COLO829 (cell line): Measurements from ENCODE around the gene HSPA9.

Source experiments
- DNase-seq: peaks from one replicate; pipeline ENCODE4 v3.0.0; 2012; ENCODE audit warnings: low spot score

Gene HSPA9

DNA sequence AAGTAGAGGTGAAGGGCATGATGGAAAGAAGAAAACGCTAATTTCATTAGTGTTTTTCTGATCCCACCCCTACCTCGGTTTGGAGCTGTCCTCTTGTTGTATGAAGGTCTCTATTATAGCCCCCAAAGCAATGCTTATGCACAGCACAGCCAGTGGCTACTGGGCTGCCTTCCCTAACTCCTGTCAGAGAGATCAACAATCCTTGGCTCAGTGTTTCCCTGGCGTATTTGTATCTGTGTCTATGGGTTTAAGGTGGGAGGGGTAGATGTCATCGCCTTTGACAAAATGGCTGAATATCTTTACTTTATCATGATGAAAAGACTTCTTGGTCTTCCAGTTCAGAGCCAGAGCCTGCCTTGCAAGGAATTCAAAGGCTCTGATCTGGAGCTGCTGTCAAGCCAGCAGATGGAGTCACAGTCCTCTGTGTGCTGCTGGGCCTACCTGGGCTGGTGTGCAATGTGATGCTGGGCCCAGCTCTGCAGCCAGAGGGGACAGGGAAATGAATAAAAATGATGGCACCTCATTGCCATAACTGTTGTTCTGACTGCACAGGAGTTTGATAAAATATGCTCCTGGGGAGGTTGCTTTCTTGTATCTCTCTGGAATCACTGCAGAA is 20.1 kb upstream of the HSPA9 start:
- no peak for DNase-seq

GRCh38 chr5:138594305-138595058 is 19.3 kb upstream of the HSPA9 start:
- DNase-seq = no peak

DNA sequence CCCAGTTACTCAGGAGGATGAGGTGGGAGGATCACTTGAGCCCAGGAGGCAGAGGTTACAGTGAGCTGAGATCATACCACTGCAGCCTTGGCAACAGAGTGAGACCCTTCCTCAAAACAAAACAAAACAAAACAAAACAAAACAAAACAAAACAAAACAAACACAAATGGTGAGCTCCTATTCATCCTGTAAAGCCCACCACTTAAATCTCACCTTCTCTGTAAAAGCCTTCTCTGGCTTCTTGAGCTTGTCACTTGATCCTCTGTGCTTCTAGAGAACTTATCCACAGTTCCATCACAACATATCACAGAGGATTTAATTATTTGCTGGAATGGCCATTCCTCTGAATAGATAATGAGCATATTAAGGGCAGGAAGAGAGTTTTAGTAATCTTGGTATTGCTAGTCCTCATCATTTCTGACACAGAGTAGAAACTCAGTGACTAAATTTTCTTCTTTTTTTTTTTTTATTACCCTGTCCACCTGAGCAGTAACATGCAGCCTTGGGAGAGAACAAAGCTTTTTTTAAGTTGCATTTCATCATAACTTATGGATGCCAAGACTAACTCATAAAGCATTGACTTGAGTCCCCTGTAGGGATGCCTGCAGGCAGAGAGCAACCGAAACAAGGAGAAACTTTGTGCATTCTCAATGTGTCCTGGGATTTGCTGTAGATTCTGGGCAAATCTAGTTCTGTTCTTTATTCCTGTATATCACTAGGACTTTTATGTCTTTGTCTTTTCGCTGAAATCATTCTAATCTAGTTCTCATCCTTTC is 13.0 kb upstream of the HSPA9 start:
- DNase-seq = no peak

DNA sequence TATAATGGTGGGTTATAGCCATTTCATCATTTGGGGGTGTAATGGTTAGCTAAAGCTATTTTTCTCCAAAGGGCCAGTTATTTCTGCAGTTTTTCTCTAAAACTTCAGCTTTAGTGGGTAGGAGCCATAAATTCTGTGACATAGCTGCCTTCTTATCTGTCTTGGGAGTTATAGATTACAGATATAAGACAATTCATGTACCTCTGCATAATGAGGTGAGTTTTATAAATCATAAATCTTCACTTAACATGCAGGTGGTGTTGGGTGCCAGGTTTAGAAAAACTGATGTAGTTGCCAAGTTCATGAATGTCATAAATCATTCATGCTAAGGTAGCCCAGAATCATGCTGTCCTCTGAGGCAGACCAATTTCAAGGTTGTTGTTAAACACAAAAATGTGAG is 10.0 kb upstream of the HSPA9 start:
- no peak for DNase-seq

DNA sequence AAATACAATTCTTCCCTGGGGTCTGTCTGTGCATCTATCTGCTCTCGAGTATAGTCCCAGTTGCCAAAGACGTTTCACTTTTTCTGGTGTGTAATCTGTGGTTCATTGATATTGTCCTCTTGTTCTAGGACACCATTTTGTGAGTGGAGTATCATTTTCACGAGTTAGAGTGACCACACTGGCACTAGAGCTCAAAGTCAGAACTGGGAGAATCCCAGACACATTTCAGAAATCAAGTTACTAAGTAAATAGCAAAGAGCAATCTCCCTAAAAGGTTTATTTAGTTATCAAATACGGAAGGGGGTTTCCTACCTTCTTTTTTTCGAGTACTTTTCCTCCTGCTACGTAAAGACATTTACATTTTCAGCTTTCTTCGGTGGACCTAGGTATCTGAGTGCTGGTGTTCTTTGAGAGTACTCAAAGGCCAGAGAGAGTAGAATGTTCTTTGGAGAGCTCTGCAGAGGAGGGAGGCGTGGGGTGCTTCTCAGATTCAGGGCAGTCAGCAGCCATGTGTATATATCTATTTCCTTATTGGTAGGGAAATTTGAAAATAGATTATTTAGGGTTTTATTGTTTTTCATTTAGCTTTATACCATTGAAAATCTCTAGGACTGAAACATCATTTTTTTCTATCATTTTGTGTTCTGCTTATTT is 8.9 kb upstream of the HSPA9 start:
- DNase-seq = no peak

DNA sequence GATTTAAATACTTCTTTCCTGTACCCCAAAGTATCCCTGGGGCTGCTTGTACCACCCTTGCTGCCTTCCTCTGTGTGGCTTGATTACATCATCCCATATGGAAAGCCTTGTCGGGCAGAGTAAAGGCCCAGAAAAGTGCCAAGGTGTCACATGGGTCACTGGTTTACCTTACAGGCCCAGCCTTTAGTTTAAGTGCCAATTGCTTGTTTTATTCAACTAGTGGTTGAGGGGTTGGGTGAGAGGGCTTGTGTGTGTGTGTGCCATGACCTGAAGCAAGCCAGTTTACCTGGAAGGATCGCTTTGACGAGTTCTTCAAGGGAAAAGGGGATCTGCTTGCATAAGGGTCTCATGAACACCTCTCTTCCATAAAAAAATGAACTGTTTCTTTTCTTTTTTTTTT is 7.8 kb upstream of the HSPA9 start:
- no peak for DNase-seq

- no peak for DNase-seq
These were observed 5.6 kb upstream of the HSPA9 start for GRCh38 chr5:138580777-138581176.

GRCh38 chr5:138580001-138580400 is 4.8 kb upstream of the HSPA9 start:
- DNase-seq = no peak

DNA sequence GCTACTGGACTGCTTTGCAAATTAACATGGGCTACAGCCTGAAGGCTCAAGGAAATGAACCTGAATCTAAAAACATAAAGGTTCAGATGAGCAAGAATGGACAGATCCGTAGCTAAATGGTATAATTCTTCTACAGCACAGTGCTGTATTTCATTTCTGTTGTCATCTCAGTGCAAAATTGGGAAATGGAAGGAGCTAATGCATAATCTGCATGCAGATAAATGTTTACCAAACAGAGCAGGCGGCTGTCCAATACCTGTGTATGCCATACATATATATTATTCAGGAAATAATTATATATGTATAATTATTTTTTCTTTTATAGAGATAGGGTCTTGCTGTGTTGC is 4.3 kb upstream of the HSPA9 start:
- DNase-seq = no peak

- no peak for DNase-seq
These were observed 2.3 kb upstream of the HSPA9 start for GRCh38 chr5:138577452-138577851.

DNA sequence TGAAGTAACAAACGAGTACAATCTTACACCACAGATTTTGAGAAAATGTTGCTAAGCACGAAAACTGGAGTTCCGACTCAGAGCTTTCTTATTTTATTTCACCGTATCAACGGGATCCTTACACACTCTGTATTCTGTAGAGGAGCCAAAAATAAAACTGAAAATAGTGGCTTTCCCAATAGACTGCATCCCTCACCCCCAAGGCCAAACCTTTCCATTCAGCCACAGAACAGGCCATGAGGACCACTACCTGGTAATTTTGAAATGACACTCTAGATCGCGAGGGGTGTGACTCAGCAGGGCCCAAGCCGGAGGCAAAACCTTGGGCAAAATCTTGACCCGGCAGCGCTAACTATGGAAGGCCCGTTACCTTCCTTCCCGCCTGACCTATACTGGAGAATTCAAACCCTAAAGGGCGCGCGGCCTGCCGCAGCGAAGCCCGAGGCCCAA is 432 bp downstream of the HSPA9 start:
- DNase-seq = no peak

DNA sequence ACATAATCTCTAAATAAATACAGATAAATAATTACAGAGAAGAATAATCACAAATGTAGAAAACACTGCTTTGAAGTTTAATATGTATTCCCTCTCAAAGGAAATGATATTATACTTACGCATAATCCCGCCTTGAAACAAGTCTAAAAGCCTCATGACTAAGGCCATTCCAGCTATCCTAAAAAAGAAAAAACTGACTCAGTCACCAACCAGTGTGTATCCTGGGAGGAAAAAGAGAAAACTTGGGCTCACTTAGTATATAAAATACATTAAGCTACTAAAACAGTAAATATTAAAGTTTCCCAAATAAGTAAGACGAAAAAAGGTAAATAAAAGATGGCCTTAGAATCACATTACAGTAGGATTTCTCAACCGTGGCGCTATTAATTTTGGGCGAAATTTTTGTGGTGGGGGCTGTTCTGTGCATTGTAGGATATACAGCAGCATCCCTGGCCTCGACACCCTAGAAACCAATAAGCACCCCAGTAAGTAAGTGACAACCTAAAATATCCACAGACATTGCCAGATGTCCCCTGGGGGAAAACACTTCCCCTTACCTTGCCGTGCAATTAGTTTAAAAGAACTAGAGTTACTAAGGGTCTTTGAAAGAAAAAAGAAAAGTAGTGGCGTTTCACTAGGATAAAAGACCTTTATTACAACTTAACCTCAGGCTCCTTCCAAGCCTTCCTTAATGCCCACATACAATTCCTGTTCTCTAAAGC is 1.1 kb downstream of the HSPA9 start:
- DNase-seq = no peak

GRCh38 chr5:138573223-138573622 is 2.0 kb downstream of the HSPA9 start:
- DNase-seq = no peak

- DNase-seq = no peak
These were observed 4.3 kb downstream of the HSPA9 start for GRCh38 chr5:138570871-138571270.

GRCh38 chr5:138569782-138570181 is 5.4 kb downstream of the HSPA9 start:
- no peak for DNase-seq

- no peak for DNase-seq
These were observed 7.0 kb downstream of the HSPA9 start for GRCh38 chr5:138568061-138568824.

DNA sequence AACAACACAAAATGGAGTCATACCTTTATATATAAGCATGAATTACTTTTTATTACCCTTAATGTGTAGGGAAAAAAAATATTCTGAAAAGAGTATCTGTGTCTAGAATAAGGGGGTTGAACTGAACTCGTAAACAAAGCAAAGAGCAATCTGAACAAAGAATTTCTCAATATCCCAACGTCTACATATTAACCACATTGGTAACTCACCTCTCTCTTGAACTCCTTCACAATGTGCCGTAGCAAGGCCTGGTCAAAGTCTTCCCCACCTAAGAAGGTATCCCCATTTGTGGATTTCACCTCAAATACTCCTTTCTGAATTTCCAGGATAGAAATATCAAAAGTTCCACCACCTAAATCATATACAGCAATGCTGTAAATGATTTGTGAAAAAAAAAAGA is 8.4 kb downstream of the HSPA9 start:
- DNase-seq = no peak

- DNase-seq = no peak
These were observed 9.9 kb downstream of the HSPA9 start for GRCh38 chr5:138565100-138565821.

GRCh38 chr5:138564242-138564641 is 11.0 kb downstream of the HSPA9 start:
- DNase-seq = no peak

- no peak for DNase-seq
These were observed 11.7 kb downstream of the HSPA9 start for GRCh38 chr5:138563340-138564118.
